Cardiac muscle cell (in vitro differentiated cells and primary cell): ENCODE results near the gene TNIP2. TPM values are rescaled to one million over a fixed set of nuclear protein-coding genes. Genes with fewer than 3 reads are reported as not detected.

Source experiments
- DNase-seq, 2 donors: peaks; one replicate each; pipeline versions ENCODE4 v3.0.0 to v3.0.0-alpha.2; 2010 to 2017; ENCODE audit warnings: low read depth in 1 of 2, low spot score in 1 of 2
- H3K27ac ChIP-seq: fragments of 200-600 bp; sonication (generic); 2 replicates; pipeline ENCODE4 v1.5.1; 2016
- H3K27me3 ChIP-seq: fragments of 200-600 bp; sonication (generic); 2 replicates; pipeline ENCODE4 v1.6.0; 2016; ENCODE audit warnings: control low read depth
- H3K36me3 ChIP-seq: fragments of 200-600 bp; sonication (generic); 2 replicates; pipeline ENCODE4 v1.5.1; 2016; ENCODE audit warnings: control low read depth
- H3K4me1 ChIP-seq: fragments of 200-600 bp; sonication (generic); 2 replicates; pipeline ENCODE4 v1.8.1; 2017; ENCODE audit warnings: low read depth, mild to moderate bottlenecking, mixed run types
- H3K4me3 ChIP-seq: fragments of 200-600 bp; sonication (generic); 2 replicates; pipeline ENCODE4 v1.5.1; 2016; ENCODE audit warnings: mild to moderate bottlenecking
- H3K9me3 ChIP-seq: fragments of 200-600 bp; sonication (generic); 2 replicates; pipeline ENCODE4 v1.5.1; 2017; ENCODE audit warnings: low read depth, mild to moderate bottlenecking, control low read depth
- polyA plus RNA-seq: library from polyadenylated mRNA; unstranded; fragments of >200 nt; fragmentation: Nextera tagmentation; extraction: Ambion mirVana; gene quantifications from 2 replicates; pipeline ENCODE4 v1.2.1, GENCODE V29; 2016
- total RNA-seq: library from RNA; depleted of rRNA; stranded (reverse); fragments of >200 nt; gene quantifications from 2 replicates; pipeline ENCODE4 v1.2.3, GENCODE V29; 2016
- TF ChIP-seq, protein P1 (sequence below): IDR thresholded peaks from 2 replicates; pipeline ENCODE4 v1.5.1; 2012; ENCODE audit warnings: low read depth, mild to moderate bottlenecking, low read length

TNIP2 gene
- total and polyA plus RNA-seq, 2 experiments from 2014 or later, result 32.7 to 58.5 TPM

DNA sequence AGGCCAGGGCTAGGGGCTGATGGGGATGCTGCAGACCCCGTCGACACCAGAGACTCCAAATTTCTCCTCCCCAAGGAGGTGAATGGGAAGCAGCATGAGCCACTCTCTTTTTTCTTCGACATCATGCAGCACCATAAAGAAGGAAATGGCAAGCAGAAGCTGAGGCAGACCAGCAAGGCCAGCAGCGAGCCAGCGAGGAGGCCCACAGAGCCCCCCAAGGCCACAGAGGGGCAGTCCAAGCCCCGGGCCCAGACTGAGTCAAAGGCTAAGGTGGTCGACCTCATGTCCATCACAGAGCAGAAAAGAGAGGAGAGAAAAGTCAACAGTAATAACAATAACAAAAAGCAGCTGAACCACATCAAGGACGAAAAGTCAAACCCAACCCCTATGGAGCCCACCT, 56.1 kb downstream of the TNIP2 start:
- Histone ChIP-seq H3K36me3 (peaks cover 71% of the 10 kb centered on the region), H3K4me3 (no peak overlapping the region), H3K9me3 (no peaks in the 10 kb centered on the region), H3K4me1 (no peaks in the 10 kb centered on the region), H3K27ac (no peak overlapping the region), H3K27me3 (no peaks in the 10 kb centered on the region)
- no peak for DNase-seq
- TF ChIP-seq, protein P1, sequence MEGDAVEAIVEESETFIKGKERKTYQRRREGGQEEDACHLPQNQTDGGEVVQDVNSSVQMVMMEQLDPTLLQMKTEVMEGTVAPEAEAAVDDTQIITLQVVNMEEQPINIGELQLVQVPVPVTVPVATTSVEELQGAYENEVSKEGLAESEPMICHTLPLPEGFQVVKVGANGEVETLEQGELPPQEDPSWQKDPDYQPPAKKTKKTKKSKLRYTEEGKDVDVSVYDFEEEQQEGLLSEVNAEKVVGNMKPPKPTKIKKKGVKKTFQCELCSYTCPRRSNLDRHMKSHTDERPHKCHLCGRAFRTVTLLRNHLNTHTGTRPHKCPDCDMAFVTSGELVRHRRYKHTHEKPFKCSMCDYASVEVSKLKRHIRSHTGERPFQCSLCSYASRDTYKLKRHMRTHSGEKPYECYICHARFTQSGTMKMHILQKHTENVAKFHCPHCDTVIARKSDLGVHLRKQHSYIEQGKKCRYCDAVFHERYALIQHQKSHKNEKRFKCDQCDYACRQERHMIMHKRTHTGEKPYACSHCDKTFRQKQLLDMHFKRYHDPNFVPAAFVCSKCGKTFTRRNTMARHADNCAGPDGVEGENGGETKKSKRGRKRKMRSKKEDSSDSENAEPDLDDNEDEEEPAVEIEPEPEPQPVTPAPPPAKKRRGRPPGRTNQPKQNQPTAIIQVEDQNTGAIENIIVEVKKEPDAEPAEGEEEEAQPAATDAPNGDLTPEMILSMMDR, result no peak

DNA sequence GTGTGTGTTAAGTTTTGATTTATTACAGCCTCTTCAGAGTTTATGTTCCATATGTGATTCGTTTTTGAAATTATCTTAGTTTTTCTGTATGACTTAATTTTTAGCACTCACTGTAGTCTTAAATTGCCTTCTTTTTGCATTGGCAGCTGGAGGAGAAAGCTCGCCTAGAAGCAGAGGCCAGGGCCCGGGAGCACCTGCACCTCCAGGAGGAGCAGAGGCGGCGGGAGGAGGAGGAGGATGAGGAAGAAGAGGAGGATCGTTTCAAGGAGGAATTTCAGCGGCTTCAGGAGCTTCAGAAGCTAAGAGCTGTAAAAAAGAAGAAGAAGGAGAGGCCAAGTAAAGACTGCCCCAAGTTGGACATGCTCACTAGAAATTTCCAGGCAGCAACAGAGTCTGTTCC, 56.6 kb downstream of the TNIP2 start:
- TF ChIP-seq, protein P1, result no peak
- Histone ChIP-seq H3K4me3 (no peak overlapping the region), H3K27ac (no peak overlapping the region), H3K36me3 (peaks cover 71% of the 10 kb centered on the region), H3K9me3 (no peaks in the 10 kb centered on the region), H3K4me1 (no peaks in the 10 kb centered on the region), H3K27me3 (no peaks in the 10 kb centered on the region)
- DNase-seq, result no peak

DNA sequence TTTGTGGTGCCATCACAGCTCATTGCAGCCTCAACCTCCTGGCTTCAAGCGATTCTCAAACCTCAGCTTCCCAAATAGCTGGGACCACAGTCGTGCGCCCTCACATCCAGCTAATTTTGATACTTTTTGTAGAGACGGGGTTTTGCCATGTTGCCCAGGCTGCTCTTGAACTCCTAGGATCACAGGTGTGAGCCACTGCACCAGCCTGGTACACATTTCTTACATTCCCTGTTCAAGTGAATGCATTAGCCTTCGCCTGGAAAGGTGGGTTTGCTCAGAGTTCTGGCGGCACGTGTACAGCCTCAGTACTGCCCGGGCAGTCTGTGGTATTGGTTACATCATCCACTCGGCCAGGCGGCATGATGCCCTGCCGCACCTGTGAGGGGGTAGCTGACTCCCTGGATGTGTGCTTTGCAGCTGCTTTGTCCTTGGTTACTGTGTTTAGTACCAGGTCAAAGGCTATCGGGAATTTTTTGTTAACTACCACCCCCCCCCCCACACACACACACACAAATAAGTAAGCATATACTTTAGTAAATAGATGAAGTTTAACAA, 57.1 kb downstream of the TNIP2 start:
- H3K27me3 ChIP-seq, result no peaks in the 10 kb centered on the region
- peaks cover 69% of the 10 kb centered on the region for H3K36me3 ChIP-seq
- no peak overlapping the region for H3K4me3 ChIP-seq
- no peak overlapping the region for H3K27ac ChIP-seq
- TF ChIP-seq, protein P1, result no peak
- H3K4me1 ChIP-seq, result no peaks in the 10 kb centered on the region
- H3K9me3 ChIP-seq, result no peaks in the 10 kb centered on the region
- no peak for DNase-seq

DNA sequence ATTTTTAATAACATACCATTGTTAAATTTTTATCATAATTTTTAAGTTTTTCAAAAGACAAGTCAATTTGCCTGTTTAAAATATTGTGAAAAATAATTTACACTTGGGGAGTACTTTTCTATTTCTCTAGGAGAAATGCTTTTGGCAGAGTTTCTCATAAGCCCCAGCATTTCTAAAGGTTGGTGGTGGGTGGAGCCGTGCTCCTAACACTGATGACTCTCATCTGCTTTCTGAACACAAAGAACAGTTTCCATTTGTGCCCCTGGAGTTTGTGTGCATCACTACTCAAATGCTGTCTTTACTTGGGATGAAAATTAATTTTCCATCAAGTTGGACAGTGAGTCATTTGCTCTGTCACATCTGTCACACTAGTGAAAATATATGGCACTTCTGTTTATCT, 57.6 kb downstream of the TNIP2 start:
- DNase-seq, result no peak
- Histone ChIP-seq H3K27ac (no peak overlapping the region), H3K27me3 (no peaks in the 10 kb centered on the region), H3K4me1 (no peaks in the 10 kb centered on the region), H3K4me3 (no peak overlapping the region), H3K9me3 (no peaks in the 10 kb centered on the region), H3K36me3 (peaks cover 72% of the 10 kb centered on the region)
- TF ChIP-seq, protein P1, result no peak

DNA sequence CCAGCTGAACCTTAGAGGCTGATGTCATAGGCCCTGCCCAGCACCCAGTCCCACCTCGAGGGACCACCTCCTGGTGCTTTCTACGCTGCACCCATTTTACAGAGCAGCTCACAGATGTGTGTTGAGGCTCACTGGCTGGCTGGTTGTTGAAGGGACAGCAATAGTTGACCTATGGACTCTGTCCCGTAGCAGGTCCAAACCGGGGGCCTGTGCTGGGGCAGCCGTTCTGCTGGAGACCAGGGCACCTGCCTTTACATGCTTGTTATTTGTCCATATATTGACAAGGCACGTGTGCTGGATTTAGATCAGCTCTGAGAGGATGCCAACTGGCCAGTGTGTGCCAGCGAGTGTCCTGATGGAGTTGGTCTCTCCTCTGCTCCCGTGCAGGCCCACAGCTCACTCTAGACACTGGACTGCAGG, 58.1 kb downstream of the TNIP2 start:
- Histone ChIP-seq H3K27me3 (no peaks in the 10 kb centered on the region), H3K4me3 (no peak overlapping the region), H3K36me3 (peaks cover 74% of the 10 kb centered on the region), H3K4me1 (no peaks in the 10 kb centered on the region), H3K9me3 (no peaks in the 10 kb centered on the region), H3K27ac (no peak overlapping the region)
- no peak for DNase-seq
- TF ChIP-seq, protein P1, result no peak
